Gastrocnemius medialis (tissue), 4 donors: ENCODE data around the gene MTFP1. TPM values are rescaled to one million over a fixed set of nuclear protein-coding genes. Genes with fewer than 3 reads are reported as not detected.

ENCODE experiments used
- ATAC-seq, 2 donors: fragments of 150-250 bp; one replicate each; pipeline ENCODE4 v1.9.1; 2016
- DNase-seq, 2 donors: peaks; one replicate each; pipeline ENCODE4 v3.0.0-alpha.2; 2019
- H3K27ac ChIP-seq, 4 donors: fragments of 200-600 bp; sonication (generic); 1 replicate in 1 of 4; 2 replicates in 3 of 4; pipeline ENCODE4 v1.5.1; 2016 to 2018; ENCODE audit warnings: mild to moderate bottlenecking in 2 of 4, moderate library complexity in 1 of 4
- H3K27me3 ChIP-seq, 3 donors: fragments of 200-600 bp; sonication (generic) in 2 of 3; 1 replicate in 1 of 3; 2 replicates in 2 of 3; pipeline versions ENCODE4 v1.5.1 to v1.6.0; 2016 to 2019; ENCODE audit warnings: mild to moderate bottlenecking in 1 of 3, moderate library complexity in 1 of 3
- H3K36me3 ChIP-seq, 2 donors: fragments of 200-600 bp; sonication (generic) in 1 of 2; one replicate each; pipeline ENCODE4 v1.5.1; 2017 to 2018
- H3K4me1 ChIP-seq, 2 donors: fragments of 200-600 bp; sonication (generic) in 1 of 2; one replicate each; pipeline ENCODE4 v1.5.1; 2016 to 2017; ENCODE audit warnings: mild to moderate bottlenecking in 2 of 2
- H3K4me3 ChIP-seq, 4 donors: fragments of 200-600 bp; sonication (generic) in 3 of 4; 1 replicate in 1 of 4; 2 replicates in 3 of 4; pipeline ENCODE4 v1.5.1; 2016 to 2019; ENCODE audit warnings: mild to moderate bottlenecking in 2 of 4
- H3K9me3 ChIP-seq, 3 donors: fragments of 200-600 bp; sonication (generic) in 2 of 3; 1 replicate in 1 of 3; 2 replicates in 2 of 3; pipeline ENCODE4 v1.5.1; 2016 to 2019
- POLR2A ChIP-seq, 2 donors: fragments of 450-650 bp; IDR thresholded peaks; one replicate each; pipeline ENCODE4 v1.6.1; 2017; ENCODE audit warnings: antibody characterized with exemption in 2 of 2, mild to moderate bottlenecking in 2 of 2, moderate library complexity in 2 of 2
- in situ Hi-C, 4 donors: fragments of 200-750 bp; cut with MboI; loops; one replicate each; pipeline versions ENCODE4 v1.15.0 to v1.8.0; 2017; ENCODE audit warnings: low sequenced_read_pairs in 4 of 4
- intact Hi-C: fragments of 100-400 bp; cut with DNase I; formaldehyde crosslinking; loops from one replicate; pipeline ENCODE4 v1.15.1; 2023; ENCODE audit warnings: low total_unique reads
- total RNA-seq, 4 donors: library from RNA; depleted of rRNA; stranded (reverse); fragments of >200 nt; gene quantifications; one replicate each; pipeline versions ENCODE4 v1.1.0 to v1.2.3, GENCODE V29; 2016
- TF ChIP-seq, protein P1 (sequence below), 5 experiments: fragments of 450-650 bp in 3 of 5; fragments of 200-600 bp in 2 of 5; sonication (generic) in 2 of 5; IDR thresholded peaks in 4 of 5; conservative IDR thresholded peaks in 1 of 5; 1 replicate in 4 of 5; 2 replicates in 1 of 5; pipeline ENCODE4 v1.5.1; 2016 to 2019; ENCODE audit warnings: antibody characterized with exemption in 5 of 5, mild to moderate bottlenecking in 3 of 5, moderate library complexity in 3 of 5

MTFP1 gene
- total RNA-seq, 4 donors from 2014 or later: 15.9 to 57.7 (median 44.5) TPM

- TF ChIP-seq, protein P1, sequence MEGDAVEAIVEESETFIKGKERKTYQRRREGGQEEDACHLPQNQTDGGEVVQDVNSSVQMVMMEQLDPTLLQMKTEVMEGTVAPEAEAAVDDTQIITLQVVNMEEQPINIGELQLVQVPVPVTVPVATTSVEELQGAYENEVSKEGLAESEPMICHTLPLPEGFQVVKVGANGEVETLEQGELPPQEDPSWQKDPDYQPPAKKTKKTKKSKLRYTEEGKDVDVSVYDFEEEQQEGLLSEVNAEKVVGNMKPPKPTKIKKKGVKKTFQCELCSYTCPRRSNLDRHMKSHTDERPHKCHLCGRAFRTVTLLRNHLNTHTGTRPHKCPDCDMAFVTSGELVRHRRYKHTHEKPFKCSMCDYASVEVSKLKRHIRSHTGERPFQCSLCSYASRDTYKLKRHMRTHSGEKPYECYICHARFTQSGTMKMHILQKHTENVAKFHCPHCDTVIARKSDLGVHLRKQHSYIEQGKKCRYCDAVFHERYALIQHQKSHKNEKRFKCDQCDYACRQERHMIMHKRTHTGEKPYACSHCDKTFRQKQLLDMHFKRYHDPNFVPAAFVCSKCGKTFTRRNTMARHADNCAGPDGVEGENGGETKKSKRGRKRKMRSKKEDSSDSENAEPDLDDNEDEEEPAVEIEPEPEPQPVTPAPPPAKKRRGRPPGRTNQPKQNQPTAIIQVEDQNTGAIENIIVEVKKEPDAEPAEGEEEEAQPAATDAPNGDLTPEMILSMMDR (IDR thresholded peaks at IDR 0.05 in 4 of 5, conservative IDR thresholded peaks at IDR 0.05 in 1 of 5): no peak
- no peak for TF ChIP-seq POLR2A (IDR thresholded peaks at IDR 0.05)
- Histone ChIP-seq H3K36me3 (no peaks in the 10 kb centered on the region), H3K9me3 (no peaks in the 10 kb centered on the region), H3K4me3 (no peak overlapping the region), H3K27ac (no peak overlapping the region), H3K27me3 (peaks cover 5 to 10% (median 8%) of the 10 kb centered on the region in 3 donors), H3K4me1 (no peaks in the 10 kb centered on the region)
- in situ Hi-C loops (no loop called here), intact Hi-C loops (no loop called here)
- DNase-seq (no peak), ATAC-seq (no peak)
These were observed 45.1 kb downstream of the MTFP1 start for GRCh38 chr22:30470655-30471054.

DNA sequence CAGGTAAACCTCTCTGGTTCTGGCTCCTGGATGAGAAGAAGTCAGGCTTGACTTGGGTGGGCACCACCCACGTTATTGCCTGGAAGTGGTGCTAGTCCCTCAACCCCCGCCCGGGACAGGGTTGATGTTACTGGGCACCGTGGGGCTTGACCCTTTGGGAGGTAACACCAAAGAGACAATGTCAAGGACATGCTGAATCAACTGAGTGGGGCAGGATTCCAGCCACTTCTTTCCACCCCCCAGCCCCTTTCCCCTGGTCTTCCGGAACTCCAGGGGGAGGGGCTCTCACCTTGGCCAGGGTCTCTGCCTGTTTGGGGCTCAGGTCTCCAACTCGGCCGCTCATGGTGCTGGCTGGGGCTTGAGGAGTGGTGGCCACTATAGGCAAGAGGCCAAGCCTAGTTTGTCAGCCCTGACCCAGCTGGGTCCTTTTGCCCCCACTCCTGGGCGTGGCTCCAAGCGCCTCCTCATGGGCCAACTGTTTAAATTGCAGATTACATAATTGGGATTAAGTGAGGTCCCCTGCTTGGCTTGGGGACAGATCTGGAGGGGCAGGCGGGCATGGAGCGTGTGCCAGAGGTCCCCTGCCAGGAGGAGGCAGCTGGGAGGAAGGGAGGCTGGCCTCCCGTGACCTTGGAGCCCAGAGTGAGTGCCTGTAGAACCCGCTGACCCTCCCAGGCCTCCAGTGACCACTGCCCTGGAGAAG lies 46.2 kb downstream of the MTFP1 start, which contains the start of gene SEC14L3:
SEC14L3 (minus strand) TSS at position 402 of the 703 bp plus-strand sequence; CDS start at position 343, 59 bp downstream.
- H3K27ac ChIP-seq: no peak within 1 kb of the TSS
- in situ Hi-C loops (no loop called here), intact Hi-C loops (no loop called here)
- no peak within 1 kb of the TSS for H3K4me3 ChIP-seq
- TF ChIP-seq, protein P1 (IDR thresholded peaks at IDR 0.05 in 4 of 5, conservative IDR thresholded peaks at IDR 0.05 in 1 of 5): no peak
- no peak for TF ChIP-seq POLR2A (IDR thresholded peaks at IDR 0.05)
- no peaks in the 10 kb centered on the region for H3K9me3 ChIP-seq
- DNase-seq (no peak), ATAC-seq (no peak)
- no peaks in the 10 kb centered on the region for H3K36me3 ChIP-seq
- no peaks in the 10 kb centered on the region for H3K4me1 ChIP-seq
- H3K27me3 ChIP-seq: peaks cover 5 to 10% (median 8%) of the 10 kb centered on the region in 3 donors

- H3K36me3 ChIP-seq: no peaks in the 10 kb centered on the region
- in situ Hi-C loops (no loop called here), intact Hi-C loops (no loop called here)
- no peaks in the 10 kb centered on the region for H3K9me3 ChIP-seq
- no peak for DNase-seq
- H3K4me3 ChIP-seq: no peak overlapping the region
- H3K27ac ChIP-seq: no peak overlapping the region
- no peaks in the 10 kb centered on the region for H3K4me1 ChIP-seq
- peaks cover 5 to 10% (median 8%) of the 10 kb centered on the region in 3 donors for H3K27me3 ChIP-seq
- TF ChIP-seq, protein P1 (IDR thresholded peaks at IDR 0.05 in 4 of 5, conservative IDR thresholded peaks at IDR 0.05 in 1 of 5): no peak
- no peak for TF ChIP-seq POLR2A (IDR thresholded peaks at IDR 0.05)
- no peak for ATAC-seq
These were observed 47.6 kb downstream of the MTFP1 start for GRCh38 chr22:30472994-30473720.

DNA sequence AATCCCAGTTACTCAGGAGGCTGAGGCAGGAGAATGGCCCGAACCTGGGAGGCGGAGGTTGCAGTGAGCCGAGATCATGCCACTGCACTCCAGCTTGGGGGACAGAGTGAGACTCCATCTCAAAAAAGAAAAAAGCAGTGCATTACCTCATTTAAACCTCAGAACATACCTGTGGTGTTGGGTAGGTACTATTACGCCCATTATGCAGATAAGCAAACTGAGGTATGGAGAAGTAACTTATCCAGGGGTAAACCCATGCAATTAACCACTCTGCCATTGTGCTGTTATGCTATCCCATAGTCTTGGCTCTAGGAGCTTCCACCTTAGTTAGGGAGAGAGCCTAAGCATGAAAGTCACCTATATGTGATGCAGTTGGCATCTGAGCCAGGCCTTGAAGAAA lies 48.6 kb downstream of the MTFP1 start:
- Histone ChIP-seq H3K4me3 (no peak overlapping the region), H3K4me1 (no peaks in the 10 kb centered on the region), H3K9me3 (no peaks in the 10 kb centered on the region), H3K36me3 (no peaks in the 10 kb centered on the region), H3K27me3 (peaks cover 5 to 10% (median 8%) of the 10 kb centered on the region in 3 donors), H3K27ac (no peak overlapping the region)
- TF ChIP-seq, protein P1 (IDR thresholded peaks at IDR 0.05 in 4 of 5, conservative IDR thresholded peaks at IDR 0.05 in 1 of 5): no peak
- TF ChIP-seq POLR2A (IDR thresholded peaks at IDR 0.05): no peak
- ATAC-seq (no peak), DNase-seq (no peak)
- in situ Hi-C loops (no loop called here), intact Hi-C loops (no loop called here)
